Measurements from ENCODE around the gene TMEM170B. TPM values are rescaled to one million over a fixed set of nuclear protein-coding genes. Genes with fewer than 3 reads are reported as not detected.

The TMEM170B gene
- total RNA-seq, 1 experiment from 2014 or later: 1.5 TPM

DNA sequence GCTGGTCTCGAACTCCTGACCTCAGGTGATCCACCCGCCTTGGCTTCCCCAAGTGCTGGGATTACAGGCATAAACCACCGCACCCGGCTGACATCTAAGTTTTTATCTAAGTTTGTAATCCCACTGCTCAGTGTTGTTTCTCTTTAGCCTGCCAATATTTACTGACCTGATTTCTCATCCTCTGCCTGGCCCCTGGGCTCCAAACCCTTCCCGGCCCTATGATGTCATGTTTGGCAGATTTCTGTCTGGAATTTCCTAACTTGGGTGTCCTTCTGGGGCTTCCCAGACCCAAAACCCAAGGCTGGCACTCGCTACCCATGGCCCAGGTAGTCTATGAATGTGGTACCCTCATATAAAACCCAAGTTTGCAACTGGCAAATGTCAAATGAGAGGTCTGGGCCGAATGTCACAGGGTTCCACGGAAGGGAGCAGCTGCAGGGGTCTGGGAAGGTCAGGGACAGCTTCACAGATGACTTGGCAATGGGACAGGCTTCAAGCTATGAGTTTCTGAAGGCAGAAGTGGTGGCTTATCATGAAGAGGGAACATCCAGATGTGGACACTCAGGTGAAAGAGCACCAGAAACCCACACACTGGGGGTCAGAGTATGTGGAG, 54.9 kb downstream of the TMEM170B start:
- Histone ChIP-seq H3K4me3 (no peak overlapping the region), H3K9me3 (replicated peaks) (no peaks in the 10 kb centered on the region), H3K36me3 (no peaks in the 10 kb centered on the region), H3K4me1 (peaks cover 4% of the 10 kb centered on the region; the same call in 1 of the 2 replicates), H3K27me3 (no peaks in the 10 kb centered on the region), H3K27ac (no peak overlapping the region)
- no peak for DNase-seq

DNA sequence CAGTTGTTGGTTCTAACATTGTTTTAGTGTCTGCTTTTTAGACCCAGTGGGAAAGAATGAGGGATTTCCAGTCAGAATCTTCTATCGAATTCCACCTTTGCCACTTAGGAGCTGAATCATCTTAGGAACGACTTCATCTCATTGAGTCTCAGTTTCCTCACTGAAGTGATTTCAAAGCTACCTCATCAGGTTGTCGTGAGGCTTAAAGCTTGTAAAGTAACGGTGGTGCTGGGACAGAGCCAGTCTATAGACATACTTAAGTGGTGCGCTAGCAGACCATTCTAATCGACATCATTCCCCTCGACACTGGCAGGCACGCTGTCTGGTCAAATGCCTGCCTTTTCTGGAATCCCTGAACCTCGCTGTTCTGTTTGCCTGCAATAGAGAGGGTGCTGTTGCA, 55.5 kb downstream of the TMEM170B start:
- DNase-seq: no peak
- no peak overlapping the region for H3K27ac ChIP-seq
- peaks cover 4% of the 10 kb centered on the region; the same call in 1 of the 2 replicates for H3K4me1 ChIP-seq
- H3K9me3 ChIP-seq (replicated peaks): no peaks in the 10 kb centered on the region
- no peak overlapping the region for H3K4me3 ChIP-seq
- H3K27me3 ChIP-seq: no peaks in the 10 kb centered on the region
- H3K36me3 ChIP-seq: no peaks in the 10 kb centered on the region

DNA sequence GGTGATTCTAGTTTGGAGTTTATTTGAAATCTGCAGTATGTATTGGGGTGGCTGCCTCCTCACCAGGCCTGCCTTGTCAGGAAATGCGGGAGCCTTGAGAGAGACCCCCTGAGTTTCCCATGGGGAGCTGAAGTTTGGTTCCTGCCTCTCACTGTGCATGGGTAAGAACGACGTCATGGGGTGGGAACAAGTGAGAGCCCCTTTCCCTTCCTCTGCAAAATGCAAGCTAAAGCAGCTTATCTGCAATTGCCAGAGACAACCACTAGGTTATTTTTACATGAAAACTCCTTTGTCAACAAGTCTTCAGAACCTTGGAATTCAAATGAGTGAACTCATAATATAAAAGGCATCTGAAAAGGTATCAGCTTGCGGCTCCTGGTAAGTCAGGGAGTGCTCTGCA, 58.4 kb downstream of the TMEM170B start:
- Histone ChIP-seq H3K36me3 (no peaks in the 10 kb centered on the region), H3K4me3 (no peak overlapping the region), H3K27me3 (no peaks in the 10 kb centered on the region), H3K4me1 (no peaks in the 10 kb centered on the region), H3K9me3 (replicated peaks) (no peaks in the 10 kb centered on the region), H3K27ac (no peak overlapping the region)
- no peak for DNase-seq

DNA sequence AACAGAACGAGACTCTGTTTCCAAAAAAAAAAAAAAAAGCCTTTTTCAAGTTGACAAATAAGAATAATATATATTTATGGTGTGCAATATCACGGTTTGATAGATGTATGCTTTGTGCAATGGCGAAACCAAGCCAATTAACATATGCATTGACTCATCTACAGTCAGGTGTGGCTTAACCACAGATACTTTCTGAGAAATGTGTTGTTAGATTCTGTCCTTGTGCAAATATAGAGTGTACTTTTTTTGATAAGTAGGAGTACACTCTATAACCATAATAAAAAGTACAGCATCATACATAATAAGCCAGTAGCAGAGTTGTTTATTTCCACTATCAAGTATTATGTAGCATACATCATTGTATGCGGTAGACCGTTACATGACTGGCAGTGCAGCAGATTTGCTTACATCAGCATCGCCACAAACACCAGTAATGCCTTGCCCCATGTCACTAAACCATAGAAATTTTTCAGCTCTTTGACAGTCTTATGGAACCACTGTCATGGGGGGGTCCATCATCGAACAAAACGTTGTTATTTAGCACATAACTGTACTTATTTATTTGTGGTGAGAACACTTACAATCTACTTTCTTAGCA, 59.2 kb downstream of the TMEM170B start:
- Histone ChIP-seq H3K9me3 (replicated peaks) (no peaks in the 10 kb centered on the region), H3K36me3 (no peaks in the 10 kb centered on the region), H3K4me3 (no peak overlapping the region), H3K4me1 (no peaks in the 10 kb centered on the region), H3K27ac (no peak overlapping the region), H3K27me3 (no peaks in the 10 kb centered on the region)
- DNase-seq: no peak

DNA sequence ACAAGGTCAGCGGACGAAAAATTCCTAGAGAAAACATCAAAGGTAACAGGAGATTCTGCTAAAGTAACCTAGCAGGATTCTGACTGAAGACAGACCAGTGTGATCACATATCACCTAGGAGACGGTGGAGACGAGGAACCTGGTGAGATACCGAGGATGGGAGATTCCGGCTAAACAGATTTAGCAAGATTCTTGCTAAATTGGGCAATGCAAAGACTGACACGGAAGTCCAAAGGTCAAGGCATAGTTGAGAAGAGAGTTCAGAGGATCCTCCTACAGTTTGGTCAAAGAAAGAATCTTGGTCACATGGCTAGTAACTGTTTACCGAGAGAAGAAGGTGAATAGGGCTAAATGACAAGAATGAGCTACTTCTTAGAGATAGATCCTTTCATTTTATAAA, 61.1 kb downstream of the TMEM170B start:
- Histone ChIP-seq H3K36me3 (no peaks in the 10 kb centered on the region), H3K4me1 (no peaks in the 10 kb centered on the region), H3K27ac (no peak overlapping the region), H3K9me3 (replicated peaks) (no peaks in the 10 kb centered on the region), H3K4me3 (no peak overlapping the region), H3K27me3 (no peaks in the 10 kb centered on the region)
- no peak for DNase-seq

DNA sequence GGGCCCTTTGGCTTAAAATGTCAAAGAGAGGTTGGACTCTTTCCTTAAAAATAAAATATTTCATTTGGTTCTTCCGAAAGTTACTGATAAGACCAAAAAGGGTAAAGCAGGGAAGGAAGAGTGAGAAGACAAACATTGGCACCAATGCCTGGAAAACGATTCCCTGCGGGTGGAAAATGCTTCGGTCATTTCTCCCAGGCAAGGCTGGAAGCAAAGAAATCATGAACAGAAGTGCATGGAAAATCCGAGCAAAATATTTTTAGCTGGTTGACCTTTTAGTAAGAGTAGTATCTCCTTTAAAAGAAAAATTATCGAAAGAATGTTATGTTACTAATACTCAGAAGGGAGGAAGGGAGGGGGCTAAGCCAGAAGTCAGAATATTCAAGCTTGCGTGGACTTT, 62.7 kb downstream of the TMEM170B start:
- no peak for DNase-seq
- H3K27ac ChIP-seq: no peak overlapping the region
- H3K9me3 ChIP-seq (replicated peaks): no peaks in the 10 kb centered on the region
- no peak overlapping the region for H3K4me3 ChIP-seq
- H3K4me1 ChIP-seq: no peaks in the 10 kb centered on the region
- no peaks in the 10 kb centered on the region for H3K27me3 ChIP-seq
- H3K36me3 ChIP-seq: no peaks in the 10 kb centered on the region

DNA sequence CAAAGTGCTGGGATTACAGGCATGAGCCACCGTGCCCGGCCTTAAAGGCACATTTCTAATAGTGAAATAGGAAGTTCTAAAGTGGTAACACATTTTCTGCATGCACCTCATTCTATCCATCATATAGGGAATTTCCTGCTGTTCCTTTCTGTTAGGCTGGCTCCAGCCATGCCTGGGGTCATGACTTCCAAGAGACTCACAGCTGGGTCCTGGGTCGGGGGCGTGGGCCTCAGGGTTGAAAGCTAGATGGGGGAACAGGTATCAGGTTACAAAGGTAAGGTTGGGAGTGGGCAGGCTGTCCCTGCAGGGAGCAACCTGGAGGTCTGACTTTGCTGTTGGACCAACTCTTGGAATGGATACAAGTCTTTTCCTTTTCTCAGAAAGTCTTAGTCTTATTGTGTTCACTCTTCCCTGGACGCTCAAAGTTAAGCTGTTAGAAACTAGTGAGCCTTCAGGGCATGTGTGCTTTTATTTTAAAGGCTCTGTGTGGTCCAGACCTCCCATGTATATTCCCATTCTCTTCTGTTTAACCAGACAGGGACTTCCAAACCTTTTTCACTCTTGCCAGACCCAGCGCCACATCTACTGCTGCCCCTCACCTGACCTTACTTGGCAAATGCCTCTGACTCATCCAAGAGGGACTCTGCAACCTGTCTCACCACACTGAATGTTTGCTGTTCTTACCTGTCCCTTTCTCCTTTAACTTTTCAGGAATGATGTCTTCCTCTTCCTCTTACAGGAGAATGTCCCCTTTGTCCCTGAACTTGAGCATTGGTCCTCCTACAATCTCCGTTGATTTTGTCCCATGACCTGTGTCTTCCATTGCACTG, 64.4 kb downstream of the TMEM170B start:
- no peak overlapping the region for H3K4me3 ChIP-seq
- H3K9me3 ChIP-seq (replicated peaks): no peaks in the 10 kb centered on the region
- no peaks in the 10 kb centered on the region for H3K27me3 ChIP-seq
- no peak overlapping the region for H3K27ac ChIP-seq
- no peak for DNase-seq
- no peaks in the 10 kb centered on the region for H3K36me3 ChIP-seq
- H3K4me1 ChIP-seq: no peaks in the 10 kb centered on the region

DNA sequence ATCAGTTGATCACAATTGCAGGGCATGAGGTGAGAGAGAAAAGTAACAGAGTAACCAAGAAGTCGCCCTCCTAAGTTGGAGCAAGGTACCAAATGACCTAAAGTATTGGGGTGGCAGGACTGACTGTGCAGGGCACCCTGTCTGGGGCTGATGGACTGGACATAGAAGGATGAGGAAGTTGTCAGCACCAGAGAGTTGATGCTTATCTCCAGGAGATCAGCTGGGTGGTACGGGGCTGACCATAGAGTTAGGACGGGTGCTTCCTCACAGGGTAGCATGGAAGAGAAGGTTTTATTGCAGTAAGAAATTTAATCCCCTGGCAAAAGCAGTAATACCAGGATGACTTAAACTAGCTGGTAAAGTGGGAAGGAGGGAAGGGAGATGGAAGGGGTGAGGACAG, 66.7 kb downstream of the TMEM170B start:
- Histone ChIP-seq H3K4me3 (no peak overlapping the region), H3K4me1 (peaks cover 13% of the 10 kb centered on the region; the same call in 1 of the 2 replicates), H3K27me3 (no peaks in the 10 kb centered on the region), H3K27ac (no peak overlapping the region), H3K36me3 (no peaks in the 10 kb centered on the region), H3K9me3 (replicated peaks) (no peaks in the 10 kb centered on the region)
- no peak for DNase-seq

DNA sequence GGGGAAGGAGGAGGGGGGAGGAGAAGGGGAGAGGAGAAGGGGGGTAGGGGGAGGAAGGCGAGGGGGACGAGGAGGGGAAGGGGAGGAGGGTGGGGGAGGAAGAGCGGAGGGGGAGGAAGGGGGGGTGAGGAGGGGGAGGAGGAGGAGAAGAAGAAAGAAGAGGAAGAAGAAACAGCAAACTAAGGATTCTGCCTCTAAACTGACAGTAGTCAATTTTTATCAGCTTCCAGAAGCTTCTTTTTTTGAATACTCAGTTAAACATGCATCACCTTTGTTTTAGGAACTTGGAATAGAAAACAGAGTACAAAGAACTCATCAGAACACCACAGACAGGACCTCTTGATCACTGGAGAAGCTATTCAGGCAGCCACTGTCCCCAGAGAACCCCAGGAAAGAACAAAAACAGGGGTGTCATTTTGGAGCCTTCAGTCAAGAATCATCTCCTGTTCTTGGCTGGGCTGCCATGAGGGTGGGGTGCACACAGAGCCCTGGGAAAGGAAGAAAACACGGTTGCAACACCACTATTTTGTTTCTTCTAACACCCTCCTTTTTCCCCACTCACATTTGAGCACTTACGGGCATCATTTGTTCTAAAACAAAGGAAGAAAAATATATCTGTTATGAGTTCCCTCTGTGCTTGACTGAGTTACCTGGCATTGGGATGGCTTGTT, 67.4 kb downstream of the TMEM170B start:
- Histone ChIP-seq H3K9me3 (replicated peaks) (no peaks in the 10 kb centered on the region), H3K4me3 (no peak overlapping the region), H3K27me3 (no peaks in the 10 kb centered on the region), H3K36me3 (no peaks in the 10 kb centered on the region), H3K27ac (no peak overlapping the region), H3K4me1 (peaks cover 18% of the 10 kb centered on the region; the same call in 1 of the 2 replicates)
- DNase-seq: no peak

DNA sequence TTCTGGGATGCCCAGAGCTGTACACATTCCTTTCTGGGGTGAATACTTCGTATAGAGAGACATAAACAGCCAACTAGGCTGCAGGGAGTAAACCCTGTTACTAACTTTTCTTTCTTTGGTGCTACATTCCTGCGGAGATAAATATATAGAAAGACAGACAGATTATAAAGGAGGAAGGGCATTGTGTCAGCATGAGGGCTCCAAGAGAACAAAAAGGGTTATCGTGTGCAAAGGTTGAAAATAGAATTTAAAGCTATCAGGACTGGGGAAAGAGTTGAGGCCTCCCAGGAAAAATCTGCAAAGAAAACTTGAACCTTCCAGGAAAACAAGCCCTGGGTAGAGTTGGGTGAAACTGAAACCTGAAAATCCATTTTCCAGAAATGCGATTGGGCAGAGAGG, 68.0 kb downstream of the TMEM170B start:
- Histone ChIP-seq H3K27ac (no peak overlapping the region), H3K4me1 (peaks cover 22% of the 10 kb centered on the region; the same call in 1 of the 2 replicates), H3K27me3 (no peaks in the 10 kb centered on the region), H3K4me3 (no peak overlapping the region), H3K9me3 (replicated peaks) (no peaks in the 10 kb centered on the region), H3K36me3 (no peaks in the 10 kb centered on the region)
- no peak for DNase-seq

DNA sequence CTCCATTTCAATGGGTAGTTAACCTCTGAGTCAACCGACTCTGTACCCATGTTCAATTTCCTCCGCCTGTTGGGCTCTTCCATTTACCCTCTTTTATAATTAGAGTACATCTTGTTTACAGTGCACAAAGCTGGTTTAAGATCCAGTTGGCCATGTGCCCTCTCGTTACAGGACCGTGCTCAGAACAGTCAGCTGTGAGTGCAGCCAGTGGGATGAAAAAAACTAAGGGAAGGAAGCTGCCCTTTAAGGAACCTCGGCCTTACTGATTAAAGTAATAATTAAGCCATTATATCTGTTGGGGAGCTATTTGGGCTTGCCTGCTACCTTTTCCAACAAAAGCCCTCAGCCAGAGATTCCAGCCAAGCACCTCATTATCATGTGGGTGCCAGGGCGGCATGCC, 68.8 kb downstream of the TMEM170B start:
- no peaks in the 10 kb centered on the region for H3K27me3 ChIP-seq
- H3K27ac ChIP-seq: no peak overlapping the region
- DNase-seq: no peak
- no peaks in the 10 kb centered on the region for H3K36me3 ChIP-seq
- H3K4me1 ChIP-seq: peaks cover 24% of the 10 kb centered on the region; the same call in 1 of the 2 replicates
- H3K4me3 ChIP-seq: no peak overlapping the region
- H3K9me3 ChIP-seq (replicated peaks): no peaks in the 10 kb centered on the region

DNA sequence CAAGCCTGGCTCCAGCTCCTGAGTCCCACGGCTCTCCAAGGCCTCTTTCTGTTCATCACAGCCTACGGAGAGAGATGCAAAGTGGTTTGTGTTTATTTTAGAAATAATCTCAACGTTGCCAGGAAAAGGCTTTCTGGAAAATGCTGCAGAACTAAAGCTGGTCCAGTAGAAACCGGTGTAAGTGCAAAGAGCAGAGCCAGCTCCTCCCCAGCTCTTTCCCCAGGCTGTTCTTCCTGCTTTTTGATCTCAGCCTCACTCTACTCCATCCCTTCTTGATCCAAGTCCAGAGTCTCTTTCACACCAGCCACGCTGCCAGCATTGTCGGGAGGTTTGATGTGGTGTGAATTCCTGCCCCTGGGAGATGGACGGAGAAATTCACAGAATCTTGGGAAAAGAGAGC, 69.8 kb downstream of the TMEM170B start:
- Histone ChIP-seq H3K4me1 (peaks cover 24% of the 10 kb centered on the region; the same call in 1 of the 2 replicates), H3K27ac (no peak overlapping the region)

DNA sequence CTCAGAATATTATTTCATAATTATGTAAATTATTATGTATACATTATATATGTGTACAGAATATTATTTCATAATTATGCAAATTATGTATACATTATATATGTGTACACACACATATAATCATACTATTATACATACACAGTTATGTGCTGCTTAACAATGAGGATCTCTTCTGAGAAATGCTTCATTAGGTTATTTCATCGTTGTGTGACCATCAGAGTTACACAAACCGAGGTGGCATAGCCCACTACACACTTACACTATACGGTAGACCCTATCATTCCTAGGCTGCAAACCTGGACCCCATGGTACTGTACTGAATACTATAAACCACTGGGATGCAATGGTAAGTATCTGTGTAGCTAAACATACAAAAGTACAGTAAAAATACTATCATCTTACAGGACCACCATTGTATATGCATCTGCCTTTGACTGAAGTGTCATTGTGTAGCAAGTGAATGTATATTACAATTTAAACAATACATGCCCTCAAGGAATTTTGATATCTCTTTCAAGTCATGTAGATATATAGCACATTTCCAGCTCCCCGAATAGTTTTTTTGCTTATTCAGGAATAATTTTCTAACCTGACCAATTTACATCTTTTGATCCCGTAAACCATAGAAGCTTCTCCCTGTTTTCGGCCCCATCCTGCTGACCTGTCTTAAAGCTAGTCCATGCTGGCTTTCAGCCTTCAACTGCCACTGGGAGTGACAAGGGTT, 71.2 kb downstream of the TMEM170B start:
- peaks cover 30% of the 10 kb centered on the region for H3K4me1 ChIP-seq

More for the DNA sequence above, 69.8 kb downstream of the TMEM170B start:
- Histone ChIP-seq H3K36me3 (no peaks in the 10 kb centered on the region), H3K4me3 (no peak overlapping the region), H3K9me3 (replicated peaks) (no peaks in the 10 kb centered on the region), H3K27me3 (no peaks in the 10 kb centered on the region)
- no peak for DNase-seq

DNA sequence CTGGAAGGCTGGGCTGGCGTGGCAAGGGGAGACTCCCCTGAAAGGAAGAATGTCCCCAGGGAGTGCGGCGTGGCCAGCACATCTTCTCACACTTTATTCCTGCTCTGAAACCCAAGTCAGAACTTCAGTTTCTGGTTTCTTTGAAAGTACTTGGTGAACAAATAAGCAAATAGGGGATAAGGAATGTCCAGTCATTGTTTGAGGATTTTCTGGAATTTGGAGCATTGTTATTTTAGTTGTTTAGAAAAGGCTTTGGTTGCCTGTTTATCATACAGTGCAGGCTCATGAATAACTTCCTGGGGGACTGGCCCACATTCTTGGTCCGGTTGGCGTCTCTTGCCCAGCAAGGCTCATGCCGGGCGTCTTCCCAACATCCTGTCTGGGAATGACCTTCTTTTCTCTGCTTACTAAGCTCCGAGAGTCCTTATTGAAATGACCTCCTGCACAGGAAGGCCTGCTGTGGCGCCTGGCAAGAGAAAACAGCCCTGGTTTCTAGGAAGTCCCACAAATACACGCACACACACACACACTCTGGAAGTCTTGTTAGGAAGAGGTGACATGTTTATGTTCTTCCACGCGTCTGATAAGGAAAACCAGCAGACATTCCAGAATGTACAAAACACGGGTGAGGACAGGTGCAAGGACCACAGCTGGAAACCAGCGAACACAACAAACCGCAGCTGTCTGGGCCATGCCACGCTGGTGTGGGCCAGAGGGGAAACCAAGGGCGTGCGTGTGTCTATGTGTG, 71.9 kb downstream of the TMEM170B start:
- DNase-seq: peak; percentile 62 to 68
- H3K27ac ChIP-seq: peak overlapping the region; percentile 81

More for the DNA sequence above, 71.2 kb downstream of the TMEM170B start:
- H3K27me3 ChIP-seq: no peaks in the 10 kb centered on the region
- H3K9me3 ChIP-seq (replicated peaks): no peaks in the 10 kb centered on the region
- peak overlapping the region; percentile 81 for H3K27ac ChIP-seq
- no peak overlapping the region for H3K4me3 ChIP-seq
- no peaks in the 10 kb centered on the region for H3K36me3 ChIP-seq
- no peak for DNase-seq

More for the DNA sequence above, 71.9 kb downstream of the TMEM170B start:
- peaks cover 35% of the 10 kb centered on the region for H3K4me1 ChIP-seq
- peak overlapping the region; percentile 9; the same call in 1 of the 2 replicates for H3K4me3 ChIP-seq
- H3K27me3 ChIP-seq: no peaks in the 10 kb centered on the region
- no peaks in the 10 kb centered on the region for H3K36me3 ChIP-seq
- no peaks in the 10 kb centered on the region for H3K9me3 ChIP-seq (replicated peaks)
